ENCODE measurements around the gene OR52E4.

Gene OR52E4

DNA sequence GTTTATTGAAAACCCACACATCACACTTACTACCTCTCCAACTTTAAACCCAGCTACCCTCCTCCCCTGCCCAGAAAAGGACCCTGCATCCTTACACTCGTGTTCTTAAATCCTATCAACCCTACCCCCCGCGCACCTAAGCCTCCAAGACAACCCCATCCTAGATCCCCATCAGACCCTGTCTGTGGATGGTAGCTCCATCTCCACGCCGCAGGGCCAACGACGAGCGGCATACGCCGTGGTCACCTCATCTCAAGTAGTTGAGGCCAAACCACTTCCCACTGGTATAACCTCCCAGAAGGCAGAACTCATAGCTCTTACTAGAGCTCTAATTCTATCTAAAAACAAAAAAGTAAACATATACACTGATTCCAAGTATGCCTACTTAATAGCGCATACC is 52.2 kb downstream of the OR52E4 start:
- no peak for DNase-seq
- TF ChIP-seq, protein P1, sequence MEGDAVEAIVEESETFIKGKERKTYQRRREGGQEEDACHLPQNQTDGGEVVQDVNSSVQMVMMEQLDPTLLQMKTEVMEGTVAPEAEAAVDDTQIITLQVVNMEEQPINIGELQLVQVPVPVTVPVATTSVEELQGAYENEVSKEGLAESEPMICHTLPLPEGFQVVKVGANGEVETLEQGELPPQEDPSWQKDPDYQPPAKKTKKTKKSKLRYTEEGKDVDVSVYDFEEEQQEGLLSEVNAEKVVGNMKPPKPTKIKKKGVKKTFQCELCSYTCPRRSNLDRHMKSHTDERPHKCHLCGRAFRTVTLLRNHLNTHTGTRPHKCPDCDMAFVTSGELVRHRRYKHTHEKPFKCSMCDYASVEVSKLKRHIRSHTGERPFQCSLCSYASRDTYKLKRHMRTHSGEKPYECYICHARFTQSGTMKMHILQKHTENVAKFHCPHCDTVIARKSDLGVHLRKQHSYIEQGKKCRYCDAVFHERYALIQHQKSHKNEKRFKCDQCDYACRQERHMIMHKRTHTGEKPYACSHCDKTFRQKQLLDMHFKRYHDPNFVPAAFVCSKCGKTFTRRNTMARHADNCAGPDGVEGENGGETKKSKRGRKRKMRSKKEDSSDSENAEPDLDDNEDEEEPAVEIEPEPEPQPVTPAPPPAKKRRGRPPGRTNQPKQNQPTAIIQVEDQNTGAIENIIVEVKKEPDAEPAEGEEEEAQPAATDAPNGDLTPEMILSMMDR (IDR thresholded peaks at IDR 0.05; ENCODE audit: borderline replicate concordance, extremely low read depth, low read length, poor library complexity, severe bottlenecking) = no peak
- no peak for TF ChIP-seq EZH2 (IDR thresholded peaks at IDR 0.05; ENCODE audit: borderline replicate concordance, low read depth, low read length, severe bottlenecking)
- Histone ChIP-seq H3K4me2 (ENCODE audit: insufficient read depth, low read length) (no peak overlapping the region), H3K9me3 (ENCODE audit: insufficient read depth, low read length, severe bottlenecking) (no peaks in the 10 kb centered on the region), H3K27me3 (ENCODE audit: insufficient read depth, low read length, poor library complexity) (no peaks in the 10 kb centered on the region), H3K4me1 (ENCODE audit: insufficient read depth, low read length) (no peaks in the 10 kb centered on the region), H3K36me3 (ENCODE audit: insufficient read depth, low read length) (no peaks in the 10 kb centered on the region), H3K4me3 (ENCODE audit: low read depth in 1 of 2, low read length in 2 of 2) (no peak overlapping the region), H3K9ac (ENCODE audit: low read depth, low read length) (no peak overlapping the region), H3K79me2 (ENCODE audit: insufficient read depth, low read length) (no peaks in the 10 kb centered on the region), H3K27ac (ENCODE audit: low read length) (no peak overlapping the region), H2AFZ (ENCODE audit: low read depth, low read length) (no peak overlapping the region), H4K20me1 (ENCODE audit: insufficient read depth, low read length) (no peaks in the 10 kb centered on the region)
- ATAC-seq (ENCODE audit: insufficient read depth, low read depth) = no peak

GRCh38 chr11:5933116-5933515 is 52.7 kb downstream of the OR52E4 start:
- no peaks in the 10 kb centered on the region for H3K9me3 ChIP-seq (ENCODE audit: insufficient read depth, low read length, severe bottlenecking)
- H2AFZ ChIP-seq (ENCODE audit: low read depth, low read length) = no peak overlapping the region
- ATAC-seq (ENCODE audit: insufficient read depth, low read depth) (no peak), DNase-seq (no peak)
- no peak overlapping the region for H3K27ac ChIP-seq (ENCODE audit: low read length)
- TF ChIP-seq, protein P1 (IDR thresholded peaks at IDR 0.05; ENCODE audit: borderline replicate concordance, extremely low read depth, low read length, poor library complexity, severe bottlenecking) = no peak
- TF ChIP-seq EZH2 (IDR thresholded peaks at IDR 0.05; ENCODE audit: borderline replicate concordance, low read depth, low read length, severe bottlenecking) = no peak
- H3K4me1 ChIP-seq (ENCODE audit: insufficient read depth, low read length) = no peaks in the 10 kb centered on the region
- H3K79me2 ChIP-seq (ENCODE audit: insufficient read depth, low read length) = no peaks in the 10 kb centered on the region
- no peak overlapping the region for H3K9ac ChIP-seq (ENCODE audit: low read depth, low read length)
- H4K20me1 ChIP-seq (ENCODE audit: insufficient read depth, low read length) = no peaks in the 10 kb centered on the region
- H3K4me2 ChIP-seq (ENCODE audit: insufficient read depth, low read length) = no peak overlapping the region
- no peak overlapping the region for H3K4me3 ChIP-seq (ENCODE audit: low read depth in 1 of 2, low read length in 2 of 2)
- H3K36me3 ChIP-seq (ENCODE audit: insufficient read depth, low read length) = no peaks in the 10 kb centered on the region
- no peaks in the 10 kb centered on the region for H3K27me3 ChIP-seq (ENCODE audit: insufficient read depth, low read length, poor library complexity)

All from DND-41 (cell line).